ENCODE measurements around the gene CYP3A4.
"Not testable (repeated sequence)": the region's sequence is repeated elsewhere in the genome, so short reads cannot be mapped to it uniquely, and the experiment has no call there.

Gene CYP3A4

DNA sequence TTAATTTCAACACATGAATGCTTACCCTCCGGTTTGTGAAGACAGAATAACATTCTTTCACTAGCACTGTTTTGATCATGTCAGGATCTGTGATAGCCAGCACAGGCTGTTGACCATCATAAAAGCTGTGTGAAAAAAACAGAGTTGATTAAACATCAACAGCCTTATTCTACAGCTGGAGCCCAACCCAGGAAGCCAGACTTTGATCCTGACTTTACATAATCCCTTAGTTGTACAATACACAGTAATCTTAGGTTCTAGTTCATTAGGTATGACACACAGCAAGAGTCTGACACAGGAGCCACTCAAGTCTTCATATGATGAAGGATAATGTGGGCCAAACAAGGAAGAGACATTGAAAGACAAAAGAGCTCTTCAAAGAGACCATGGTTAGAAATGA is 11.4 kb downstream of the CYP3A4 start:
- DNase-seq (ENCODE audit: extremely low read depth, low read depth) = no peak
- TF ChIP-seq, protein P1, sequence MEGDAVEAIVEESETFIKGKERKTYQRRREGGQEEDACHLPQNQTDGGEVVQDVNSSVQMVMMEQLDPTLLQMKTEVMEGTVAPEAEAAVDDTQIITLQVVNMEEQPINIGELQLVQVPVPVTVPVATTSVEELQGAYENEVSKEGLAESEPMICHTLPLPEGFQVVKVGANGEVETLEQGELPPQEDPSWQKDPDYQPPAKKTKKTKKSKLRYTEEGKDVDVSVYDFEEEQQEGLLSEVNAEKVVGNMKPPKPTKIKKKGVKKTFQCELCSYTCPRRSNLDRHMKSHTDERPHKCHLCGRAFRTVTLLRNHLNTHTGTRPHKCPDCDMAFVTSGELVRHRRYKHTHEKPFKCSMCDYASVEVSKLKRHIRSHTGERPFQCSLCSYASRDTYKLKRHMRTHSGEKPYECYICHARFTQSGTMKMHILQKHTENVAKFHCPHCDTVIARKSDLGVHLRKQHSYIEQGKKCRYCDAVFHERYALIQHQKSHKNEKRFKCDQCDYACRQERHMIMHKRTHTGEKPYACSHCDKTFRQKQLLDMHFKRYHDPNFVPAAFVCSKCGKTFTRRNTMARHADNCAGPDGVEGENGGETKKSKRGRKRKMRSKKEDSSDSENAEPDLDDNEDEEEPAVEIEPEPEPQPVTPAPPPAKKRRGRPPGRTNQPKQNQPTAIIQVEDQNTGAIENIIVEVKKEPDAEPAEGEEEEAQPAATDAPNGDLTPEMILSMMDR (IDR thresholded peaks at IDR 0.05; ENCODE audit: low read depth, low read length, missing control alignments) = no peak
- H3K4me3 ChIP-seq (replicated peaks; ENCODE audit: low read depth, low read length) = no peak overlapping the region

DNA sequence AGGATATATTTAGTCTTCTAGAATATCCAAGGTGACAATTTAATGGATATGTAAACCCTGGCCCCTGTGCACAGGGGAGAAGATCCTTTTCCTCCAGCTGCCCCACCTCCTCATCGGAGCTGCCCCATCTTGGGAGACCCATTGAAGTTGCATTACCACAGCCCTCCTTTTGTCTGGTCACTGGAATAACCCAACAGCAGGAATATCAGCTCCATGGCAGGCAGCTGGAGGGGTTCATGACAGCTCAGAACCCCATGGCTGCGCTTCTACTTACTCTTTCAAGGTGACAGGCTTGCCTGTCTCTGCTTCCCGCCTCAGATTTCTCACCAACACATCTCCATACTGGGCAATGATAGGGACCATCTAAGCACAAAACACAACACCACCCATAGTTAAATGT is 14.5 kb downstream of the CYP3A4 start:
- not testable (repeated sequence) for H3K4me3 ChIP-seq (replicated peaks; ENCODE audit: low read depth, low read length); DNase-seq (ENCODE audit: extremely low read depth, low read depth)

DNA sequence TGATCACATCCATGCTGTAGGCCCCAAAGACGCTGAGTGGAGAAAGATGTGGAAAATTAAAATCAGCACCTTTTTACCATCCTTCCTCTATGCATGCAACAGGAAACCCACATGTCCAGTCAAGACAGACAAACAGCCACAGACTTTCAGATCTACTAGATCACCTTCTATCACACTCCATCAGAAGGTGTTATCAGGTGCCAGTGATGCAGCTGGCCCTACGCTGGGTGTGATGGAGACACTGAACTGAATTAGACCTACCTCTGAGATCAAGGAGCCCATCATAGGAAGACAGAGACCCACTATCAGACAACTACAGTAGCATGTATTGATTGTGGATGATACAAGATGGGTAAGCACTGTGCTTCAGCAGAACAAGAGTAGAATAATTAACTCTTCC is 15.5 kb downstream of the CYP3A4 start:
- TF ChIP-seq, protein P1 (IDR thresholded peaks at IDR 0.05; ENCODE audit: low read depth, low read length, missing control alignments) = no peak
- DNase-seq (ENCODE audit: extremely low read depth, low read depth) = no peak
- no peak overlapping the region for H3K4me3 ChIP-seq (replicated peaks; ENCODE audit: low read depth, low read length)

DNA sequence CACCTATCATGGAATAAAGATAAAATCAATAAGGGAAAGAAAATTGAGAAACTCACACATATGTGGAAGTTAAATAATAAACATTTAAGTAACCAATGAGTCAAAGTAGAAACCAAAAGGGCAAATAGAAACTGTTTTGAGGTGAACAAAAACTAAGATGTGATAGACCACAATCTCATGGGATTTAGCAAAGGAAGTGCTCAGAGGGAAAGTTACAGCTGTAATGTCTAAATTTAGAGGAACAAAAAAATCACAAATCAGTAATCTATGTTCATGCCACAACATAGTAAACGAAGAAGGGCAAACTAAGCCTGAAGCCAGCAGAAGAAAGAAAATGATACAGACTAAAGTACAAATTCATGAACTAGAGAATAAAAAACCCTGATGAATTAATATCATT is 16.3 kb downstream of the CYP3A4 start:
- no peak overlapping the region for H3K4me3 ChIP-seq (replicated peaks; ENCODE audit: low read depth, low read length)
- no peak for DNase-seq (ENCODE audit: extremely low read depth, low read depth)
- TF ChIP-seq, protein P1 (IDR thresholded peaks at IDR 0.05; ENCODE audit: low read depth, low read length, missing control alignments) = no peak

DNA sequence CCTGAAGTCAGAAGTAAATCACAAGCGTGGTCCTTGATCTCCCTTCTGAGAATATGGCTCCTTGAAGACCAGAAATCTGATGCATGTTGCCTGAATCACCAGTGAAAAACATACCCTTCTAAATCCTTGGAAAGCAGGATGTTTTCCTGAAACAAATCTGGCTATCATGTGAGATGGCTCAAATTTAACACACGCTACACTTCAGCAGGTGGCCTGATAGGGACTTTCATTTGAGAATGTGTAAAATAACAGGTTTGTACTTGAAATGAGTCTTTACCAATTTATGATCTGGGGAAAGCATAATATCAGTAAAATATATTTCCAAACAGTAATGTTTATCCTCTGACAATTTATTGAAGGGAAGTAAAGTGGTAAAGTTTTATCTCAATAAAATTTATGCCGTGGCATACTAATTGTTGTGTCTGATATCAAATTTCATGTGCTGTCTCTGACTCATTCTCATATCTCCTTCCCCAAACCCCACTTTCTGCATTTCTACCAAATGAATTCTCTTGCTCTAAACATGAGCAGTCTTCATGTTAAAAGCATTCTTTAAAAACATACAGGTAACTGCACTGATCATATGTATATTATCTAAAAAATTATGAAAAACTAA is 17.4 kb downstream of the CYP3A4 start:
- H3K4me3 ChIP-seq (replicated peaks; ENCODE audit: low read depth, low read length) = no peak overlapping the region
- no peak for DNase-seq (ENCODE audit: extremely low read depth, low read depth)
- TF ChIP-seq, protein P1 (IDR thresholded peaks at IDR 0.05; ENCODE audit: low read depth, low read length, missing control alignments) = no peak

DNA sequence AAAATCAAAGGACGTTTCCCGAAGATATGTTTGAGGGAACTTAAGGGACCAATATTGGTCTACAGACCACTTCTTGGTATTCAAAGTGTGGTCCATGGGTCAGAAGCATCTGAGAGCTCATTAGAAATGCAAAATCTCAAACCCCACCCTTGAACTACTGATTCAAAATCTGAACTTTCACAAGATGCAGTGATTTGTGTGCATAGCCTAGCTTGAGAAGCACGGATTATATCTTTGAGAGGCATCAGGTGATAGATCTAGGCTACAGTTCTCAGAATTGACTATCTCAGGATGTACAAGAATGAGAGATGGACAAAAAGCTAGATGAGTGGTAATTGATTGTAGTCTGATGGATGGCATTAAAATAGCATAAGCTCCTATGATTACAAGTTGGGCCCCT is 19.5 kb downstream of the CYP3A4 start:
- DNase-seq (ENCODE audit: extremely low read depth, low read depth) = no peak
- TF ChIP-seq, protein P1 (IDR thresholded peaks at IDR 0.05; ENCODE audit: low read depth, low read length, missing control alignments) = no peak
- H3K4me3 ChIP-seq (replicated peaks; ENCODE audit: low read depth, low read length) = no peak overlapping the region

DNA sequence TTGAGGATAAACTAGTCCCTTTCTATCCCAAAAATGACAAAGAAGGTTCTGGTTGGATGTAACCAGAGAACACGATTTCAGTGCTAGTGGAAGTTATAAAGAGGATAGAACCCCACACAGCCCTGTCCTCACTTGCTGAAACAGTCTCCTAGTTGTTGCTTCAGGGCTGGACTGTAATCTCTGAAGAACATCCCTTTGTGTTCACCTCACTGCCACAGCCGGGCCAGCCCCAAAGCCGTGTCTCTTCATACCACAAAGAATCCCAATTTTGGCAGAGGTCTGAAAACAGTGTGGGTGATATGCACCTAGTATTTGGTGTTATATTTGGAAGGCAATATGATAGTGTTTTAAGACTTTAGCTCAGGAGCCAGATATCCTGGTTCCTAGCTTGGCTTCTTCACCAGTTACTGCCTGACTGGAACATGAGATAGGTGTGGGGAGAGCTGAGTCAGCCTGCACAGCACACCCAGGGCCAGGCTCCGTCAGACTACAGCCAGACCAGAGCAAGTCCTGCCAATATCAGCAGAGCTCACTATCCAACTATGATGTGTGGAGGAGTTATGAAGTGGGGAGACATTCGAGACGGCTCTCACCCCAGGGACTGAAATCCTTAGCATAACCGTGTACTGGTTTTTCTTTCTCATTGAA is 21.2 kb downstream of the CYP3A4 start:
- no peak for DNase-seq (ENCODE audit: extremely low read depth, low read depth)
- TF ChIP-seq, protein P1 (IDR thresholded peaks at IDR 0.05; ENCODE audit: low read depth, low read length, missing control alignments) = no peak

More for the DNA sequence above, 21.2 kb downstream of the CYP3A4 start:
- no peak overlapping the region for H3K4me3 ChIP-seq (replicated peaks; ENCODE audit: low read depth, low read length)
